ENCODE measurements around the gene FGF14. TPM values are rescaled to one million over a fixed set of nuclear protein-coding genes. Genes with fewer than 3 reads are reported as not detected.

Gene FGF14
- total and polyA plus RNA-seq, 2 experiments from 2014 or later = 0.73 TPM; not detected in 1

DNA sequence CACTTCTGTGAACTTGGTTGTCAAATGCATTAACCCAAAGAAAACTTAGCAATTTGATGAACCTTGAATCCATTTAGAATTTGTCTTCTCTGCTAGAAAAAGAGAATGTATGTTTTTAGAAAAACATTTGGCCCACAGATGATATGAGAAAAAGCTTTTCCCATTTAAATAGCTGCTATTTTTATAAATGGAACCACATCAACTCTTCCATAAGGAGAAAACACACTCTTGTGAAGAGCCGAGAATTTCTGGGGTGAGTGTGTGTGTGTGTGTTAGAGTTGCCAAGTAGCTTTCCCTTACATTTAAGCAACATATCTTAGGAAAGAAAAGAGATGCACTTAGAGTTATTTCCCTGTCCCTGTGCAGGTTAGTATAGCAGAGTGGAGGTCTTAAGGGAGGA lies 626.6 kb downstream of the FGF14 start:
- Histone ChIP-seq H4K20me1 (ENCODE audit: insufficient read depth, poor library complexity, severe bottlenecking) (no peaks in the 10 kb centered on the region), H3K4me1 (ENCODE audit: insufficient read depth) (no peaks in the 10 kb centered on the region), H3K27me3 (peaks cover 6% of the 10 kb centered on the region), H3K9me2 (replicated peaks; ENCODE audit: insufficient read depth) (no peaks in the 10 kb centered on the region), H3K27ac (no peak overlapping the region), H3K79me2 (no peaks in the 10 kb centered on the region), H3K36me3 (replicated peaks; ENCODE audit: insufficient read depth, low read depth) (no peaks in the 10 kb centered on the region), H3K9me3 (ENCODE audit: low read depth) (no peaks in the 10 kb centered on the region), H2AFZ (no peak overlapping the region), H3K4me3 (no peak overlapping the region), H3K4me2 (no peak overlapping the region)
- 86% methylated on average over 1 of the region's 1 CpG for WGBS (ENCODE audit: low lambda C conversion rate, missing lambda C conversion rate)
- no peak for TF ChIP-seq EZH2 (IDR thresholded peaks at IDR 0.05; ENCODE audit: borderline replicate concordance)
- TF ChIP-seq, protein P1, sequence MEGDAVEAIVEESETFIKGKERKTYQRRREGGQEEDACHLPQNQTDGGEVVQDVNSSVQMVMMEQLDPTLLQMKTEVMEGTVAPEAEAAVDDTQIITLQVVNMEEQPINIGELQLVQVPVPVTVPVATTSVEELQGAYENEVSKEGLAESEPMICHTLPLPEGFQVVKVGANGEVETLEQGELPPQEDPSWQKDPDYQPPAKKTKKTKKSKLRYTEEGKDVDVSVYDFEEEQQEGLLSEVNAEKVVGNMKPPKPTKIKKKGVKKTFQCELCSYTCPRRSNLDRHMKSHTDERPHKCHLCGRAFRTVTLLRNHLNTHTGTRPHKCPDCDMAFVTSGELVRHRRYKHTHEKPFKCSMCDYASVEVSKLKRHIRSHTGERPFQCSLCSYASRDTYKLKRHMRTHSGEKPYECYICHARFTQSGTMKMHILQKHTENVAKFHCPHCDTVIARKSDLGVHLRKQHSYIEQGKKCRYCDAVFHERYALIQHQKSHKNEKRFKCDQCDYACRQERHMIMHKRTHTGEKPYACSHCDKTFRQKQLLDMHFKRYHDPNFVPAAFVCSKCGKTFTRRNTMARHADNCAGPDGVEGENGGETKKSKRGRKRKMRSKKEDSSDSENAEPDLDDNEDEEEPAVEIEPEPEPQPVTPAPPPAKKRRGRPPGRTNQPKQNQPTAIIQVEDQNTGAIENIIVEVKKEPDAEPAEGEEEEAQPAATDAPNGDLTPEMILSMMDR (IDR thresholded peaks at IDR 0.05; ENCODE audit: poor library complexity) = no peak
- TF ChIP-seq EZH2phosphoT487 (IDR thresholded peaks at IDR 0.05; ENCODE audit: low read depth, severe bottlenecking, unreplicated experiment) = no peak
- no peak for DNase-seq (ENCODE audit: low spot score)

DNA sequence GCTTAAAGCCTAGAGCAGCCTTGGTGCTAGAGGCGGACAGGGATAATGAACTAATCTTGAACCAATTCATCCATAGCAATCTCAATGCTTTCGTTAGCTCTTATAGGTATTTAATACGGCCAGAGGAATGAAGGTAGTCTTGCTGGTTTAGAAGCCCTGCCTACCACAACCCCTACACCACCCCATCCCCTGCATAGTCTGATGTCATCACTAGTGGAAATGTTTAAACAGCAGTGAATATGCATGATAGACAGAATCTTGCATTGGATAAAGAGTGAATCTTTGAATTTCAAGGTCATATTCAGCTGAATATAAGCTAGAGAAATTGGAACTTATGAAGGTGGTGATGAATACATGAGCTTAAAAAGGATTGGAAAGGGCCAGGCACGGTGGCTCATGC lies 627.5 kb downstream of the FGF14 start:
- 92% methylated on average over 4 of the region's 4 CpGs for WGBS (ENCODE audit: low lambda C conversion rate, missing lambda C conversion rate)
- Histone ChIP-seq H3K36me3 (replicated peaks; ENCODE audit: insufficient read depth, low read depth) (no peaks in the 10 kb centered on the region), H3K9me2 (replicated peaks; ENCODE audit: insufficient read depth) (no peaks in the 10 kb centered on the region), H3K4me3 (no peak overlapping the region), H3K79me2 (no peaks in the 10 kb centered on the region), H3K27ac (no peak overlapping the region), H3K9me3 (ENCODE audit: low read depth) (no peaks in the 10 kb centered on the region), H3K4me1 (ENCODE audit: insufficient read depth) (no peaks in the 10 kb centered on the region), H4K20me1 (ENCODE audit: insufficient read depth, poor library complexity, severe bottlenecking) (no peaks in the 10 kb centered on the region), H3K4me2 (no peak overlapping the region), H3K27me3 (peaks cover 6% of the 10 kb centered on the region), H2AFZ (no peak overlapping the region)
- no peak for DNase-seq (ENCODE audit: low spot score)
- TF ChIP-seq EZH2 (IDR thresholded peaks at IDR 0.05; ENCODE audit: borderline replicate concordance) (no peak), EZH2phosphoT487 (IDR thresholded peaks at IDR 0.05; ENCODE audit: low read depth, severe bottlenecking, unreplicated experiment) (no peak)
- TF ChIP-seq, protein P1 (IDR thresholded peaks at IDR 0.05; ENCODE audit: poor library complexity) = no peak

DNA sequence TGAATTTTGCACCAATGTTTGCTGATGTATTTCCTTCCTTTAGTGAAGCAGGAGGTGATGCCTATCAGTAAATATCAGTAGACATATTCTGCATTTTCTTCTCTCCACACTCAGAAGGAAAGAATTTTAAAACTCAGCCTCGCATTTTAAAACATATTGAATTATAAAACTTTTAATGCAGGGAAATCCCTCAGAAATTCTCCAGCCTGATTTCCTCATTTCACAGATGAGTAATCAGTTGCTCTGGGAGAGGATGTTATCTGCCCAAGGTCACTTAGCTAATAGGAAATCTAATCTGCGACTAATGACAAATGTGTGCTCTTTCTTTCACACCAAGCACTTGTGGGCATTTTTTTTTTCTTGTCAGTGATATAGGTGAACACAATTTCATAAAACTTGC lies 628.8 kb downstream of the FGF14 start:
- no peak overlapping the region for H3K4me2 ChIP-seq
- WGBS (ENCODE audit: low lambda C conversion rate, missing lambda C conversion rate) = 76% methylated on average over 2 of the region's 2 CpGs
- no peak overlapping the region for H3K27ac ChIP-seq
- TF ChIP-seq EZH2phosphoT487 (IDR thresholded peaks at IDR 0.05; ENCODE audit: low read depth, severe bottlenecking, unreplicated experiment) = no peak
- TF ChIP-seq, protein P1 (IDR thresholded peaks at IDR 0.05; ENCODE audit: poor library complexity) = no peak
- TF ChIP-seq EZH2 (IDR thresholded peaks at IDR 0.05; ENCODE audit: borderline replicate concordance) = no peak
- H3K9me3 ChIP-seq (ENCODE audit: low read depth) = no peaks in the 10 kb centered on the region
- no peaks in the 10 kb centered on the region for H3K79me2 ChIP-seq
- no peaks in the 10 kb centered on the region for H3K36me3 ChIP-seq (replicated peaks; ENCODE audit: insufficient read depth, low read depth)
- peaks cover 6% of the 10 kb centered on the region for H3K27me3 ChIP-seq
- no peak overlapping the region for H2AFZ ChIP-seq
- H4K20me1 ChIP-seq (ENCODE audit: insufficient read depth, poor library complexity, severe bottlenecking) = no peaks in the 10 kb centered on the region
- H3K4me3 ChIP-seq = no peak overlapping the region
- no peaks in the 10 kb centered on the region for H3K9me2 ChIP-seq (replicated peaks; ENCODE audit: insufficient read depth)
- DNase-seq (ENCODE audit: low spot score) = no peak
- H3K4me1 ChIP-seq (ENCODE audit: insufficient read depth) = no peaks in the 10 kb centered on the region

DNA sequence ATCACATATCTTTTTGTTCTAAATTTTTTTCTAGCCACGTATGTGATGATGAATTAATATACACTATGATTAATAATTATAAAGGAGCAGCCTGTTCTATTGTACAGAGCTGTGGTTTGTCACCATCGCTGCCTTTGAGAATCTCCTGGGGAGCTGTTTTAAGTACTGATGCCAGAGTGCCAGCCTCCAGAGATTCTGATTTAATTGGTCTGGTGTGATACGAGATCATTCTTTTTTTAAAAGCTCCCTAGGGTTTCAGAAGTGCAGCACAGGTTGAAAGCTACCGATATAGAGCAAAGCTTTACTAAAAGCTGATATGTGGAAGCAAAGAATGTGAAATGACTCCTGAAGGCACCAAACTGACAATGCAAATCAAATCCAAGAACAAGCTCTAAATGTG lies 634.7 kb downstream of the FGF14 start:
- TF ChIP-seq EZH2phosphoT487 (IDR thresholded peaks at IDR 0.05; ENCODE audit: low read depth, severe bottlenecking, unreplicated experiment) = no peak
- TF ChIP-seq, protein P1 (IDR thresholded peaks at IDR 0.05; ENCODE audit: poor library complexity) = no peak
- no peak for TF ChIP-seq EZH2 (IDR thresholded peaks at IDR 0.05; ENCODE audit: borderline replicate concordance)
- no peaks in the 10 kb centered on the region for H3K9me3 ChIP-seq (ENCODE audit: low read depth)
- H2AFZ ChIP-seq = no peak overlapping the region
- no peaks in the 10 kb centered on the region for H3K36me3 ChIP-seq (replicated peaks; ENCODE audit: insufficient read depth, low read depth)
- H3K79me2 ChIP-seq = no peaks in the 10 kb centered on the region
- H3K4me2 ChIP-seq = no peak overlapping the region
- no peaks in the 10 kb centered on the region for H4K20me1 ChIP-seq (ENCODE audit: insufficient read depth, poor library complexity, severe bottlenecking)
- no peaks in the 10 kb centered on the region for H3K9me2 ChIP-seq (replicated peaks; ENCODE audit: insufficient read depth)
- H3K4me3 ChIP-seq = no peak overlapping the region
- DNase-seq (ENCODE audit: low spot score) = no peak
- no peak overlapping the region for H3K27ac ChIP-seq
- H3K4me1 ChIP-seq (ENCODE audit: insufficient read depth) = no peaks in the 10 kb centered on the region
- peaks cover 4% of the 10 kb centered on the region for H3K27me3 ChIP-seq
- 80% methylated on average over 4 of the region's 4 CpGs for WGBS (ENCODE audit: low lambda C conversion rate, missing lambda C conversion rate)
